ENCODE results near the gene IL25.
"Not testable (repeated sequence)": the region's sequence is repeated elsewhere in the genome, so short reads cannot be mapped to it uniquely, and the experiment has no call there.

Gene IL25

GRCh38 chr14:23372509-23372908 lies at the start of gene IL25:
Gene IL25 (plus strand): TSS chr14:23372809.
- no peak for DNase-seq

GRCh38 chr14:23323838-23324454 lies 48.7 kb upstream of the IL25 start:
- no peak for DNase-seq

GRCh38 chr14:23324455-23324846 lies 48.2 kb upstream of the IL25 start:
- DNase-seq = no peak

- DNase-seq = no peak
Observed at GRCh38 chr14:23324993-23325392, 47.6 kb upstream of the IL25 start.

- not testable (repeated sequence) for DNase-seq
Observed at GRCh38 chr14:23325746-23326145, 46.9 kb upstream of the IL25 start.

- no peak for DNase-seq
Observed at GRCh38 chr14:23326491-23327332, 45.9 kb upstream of the IL25 start.

- peak; percentile 78 for DNase-seq
Observed at GRCh38 chr14:23327947-23328744, 44.5 kb upstream of the IL25 start.

- DNase-seq = no peak
Observed at GRCh38 chr14:23335623-23336022, 37.0 kb upstream of the IL25 start.

DNA sequence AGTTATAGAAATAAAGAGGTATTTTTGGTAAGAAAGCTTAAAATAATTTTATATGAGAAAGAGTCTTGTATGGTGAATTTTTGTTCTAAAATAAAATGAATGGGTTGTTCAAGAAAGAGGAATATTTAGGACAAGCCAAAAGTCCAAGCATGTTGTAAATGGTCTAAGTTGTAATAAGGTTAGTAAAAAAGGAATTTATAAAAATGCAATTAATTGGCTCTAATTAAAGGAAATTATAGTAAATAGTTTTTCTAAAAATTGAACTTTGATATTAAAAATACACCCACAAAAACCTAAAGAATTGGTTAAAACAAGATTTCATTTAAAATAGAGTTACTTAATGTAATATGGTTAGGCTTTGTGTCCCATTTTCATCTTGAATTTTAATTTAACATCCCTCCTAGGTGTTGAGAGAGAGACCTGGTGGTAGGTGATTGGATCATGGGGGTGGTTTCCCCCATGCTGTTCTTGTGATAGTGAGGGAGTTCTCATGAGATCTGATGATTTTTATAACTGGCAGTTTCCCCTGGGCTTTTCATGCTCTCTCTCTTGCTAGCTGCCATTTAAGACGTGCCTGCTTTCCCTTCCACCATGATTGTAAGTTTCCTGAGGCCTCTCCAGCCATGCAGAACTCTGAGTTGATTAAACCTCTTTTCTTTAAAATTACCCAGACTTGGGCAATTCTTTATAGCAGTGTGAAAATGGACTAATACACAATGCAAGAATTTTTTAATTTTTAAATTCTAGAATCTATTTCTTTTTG lies 32.9 kb upstream of the IL25 start:
- no peak for DNase-seq

GRCh38 chr14:23344481-23344880 lies 28.1 kb upstream of the IL25 start:
- DNase-seq = no peak

DNA sequence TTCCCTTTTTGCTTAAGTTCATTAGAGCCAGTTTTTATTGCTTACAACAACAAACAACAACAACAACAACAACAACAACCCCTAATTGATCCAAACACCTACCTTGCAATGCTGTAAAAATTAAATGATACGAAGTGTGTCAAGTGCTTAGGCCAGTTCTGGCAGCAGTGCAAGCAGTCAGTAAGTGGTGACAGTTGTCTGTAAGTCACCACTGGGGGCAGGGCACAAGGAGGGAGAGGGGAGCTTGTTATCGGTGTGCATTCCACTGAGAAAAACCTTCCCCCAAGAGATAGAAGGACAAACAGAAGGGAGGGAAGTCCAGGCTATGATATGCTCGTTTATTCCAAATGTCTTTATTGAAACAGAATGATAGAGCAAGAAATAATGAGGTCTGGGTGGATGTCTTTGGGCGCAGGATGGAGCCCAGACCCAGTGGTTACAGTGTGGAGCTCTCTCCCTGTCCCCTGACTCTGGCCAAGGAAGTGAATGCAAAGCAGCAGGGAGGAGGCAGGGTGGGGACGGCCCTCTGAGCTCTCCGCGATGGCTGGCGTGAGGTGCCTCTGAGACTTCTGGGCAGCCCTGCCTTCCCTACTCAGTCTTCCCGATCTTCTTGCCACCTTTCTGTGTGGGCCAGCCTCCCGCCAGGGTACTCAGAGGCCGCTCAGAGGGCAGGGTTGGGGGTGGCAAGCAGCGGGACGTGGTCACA lies 26.5 kb upstream of the IL25 start:
- no peak for DNase-seq

GRCh38 chr14:23346693-23347405 lies 25.8 kb upstream of the IL25 start:
- DNase-seq = no peak

DNA sequence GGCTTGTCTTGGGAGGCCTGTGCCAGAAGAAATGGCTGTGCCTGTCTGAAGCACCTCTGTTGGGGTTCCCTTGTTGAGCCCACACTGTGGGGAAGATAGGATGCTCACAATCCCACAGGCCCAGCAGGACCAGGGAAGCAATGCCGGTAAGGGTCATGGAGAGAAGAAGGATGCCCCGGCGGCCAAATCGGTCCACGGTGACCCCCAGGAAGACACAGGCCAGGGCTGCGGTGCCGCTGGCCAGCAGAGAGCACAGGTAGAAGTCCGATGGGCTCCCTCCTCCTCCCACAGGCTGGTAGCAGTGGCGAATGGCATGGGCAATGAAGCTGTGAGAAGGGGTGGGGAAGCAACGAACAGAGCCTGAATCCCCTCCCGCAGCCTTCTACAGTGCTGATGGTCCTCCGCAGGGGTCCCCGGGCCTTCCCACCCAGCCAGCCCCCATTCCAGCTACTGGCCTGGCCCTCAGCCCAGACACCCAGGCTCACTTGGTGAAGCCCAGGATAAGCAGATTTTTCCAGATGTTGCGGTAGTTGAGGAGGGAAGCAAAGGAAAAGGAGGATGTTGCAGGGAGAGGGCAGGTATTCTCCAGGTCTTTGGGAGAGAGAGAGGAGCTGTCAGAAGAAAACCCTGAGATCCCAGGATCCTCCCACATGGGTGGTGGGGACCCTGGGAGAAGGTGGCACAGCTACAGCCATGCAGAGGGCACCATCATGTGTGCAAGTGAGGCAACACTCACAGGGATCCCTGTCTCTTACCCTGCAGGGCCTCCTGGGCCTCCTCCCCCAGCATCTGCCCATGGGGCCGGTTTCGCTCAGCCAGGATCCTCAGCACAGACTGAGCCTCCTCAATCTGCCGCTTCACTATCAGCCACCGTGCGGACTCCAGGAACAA lies 25.0 kb upstream of the IL25 start:
- no peak for DNase-seq

GRCh38 chr14:23348297-23348655 lies 24.3 kb upstream of the IL25 start:
- DNase-seq = no peak

DNA sequence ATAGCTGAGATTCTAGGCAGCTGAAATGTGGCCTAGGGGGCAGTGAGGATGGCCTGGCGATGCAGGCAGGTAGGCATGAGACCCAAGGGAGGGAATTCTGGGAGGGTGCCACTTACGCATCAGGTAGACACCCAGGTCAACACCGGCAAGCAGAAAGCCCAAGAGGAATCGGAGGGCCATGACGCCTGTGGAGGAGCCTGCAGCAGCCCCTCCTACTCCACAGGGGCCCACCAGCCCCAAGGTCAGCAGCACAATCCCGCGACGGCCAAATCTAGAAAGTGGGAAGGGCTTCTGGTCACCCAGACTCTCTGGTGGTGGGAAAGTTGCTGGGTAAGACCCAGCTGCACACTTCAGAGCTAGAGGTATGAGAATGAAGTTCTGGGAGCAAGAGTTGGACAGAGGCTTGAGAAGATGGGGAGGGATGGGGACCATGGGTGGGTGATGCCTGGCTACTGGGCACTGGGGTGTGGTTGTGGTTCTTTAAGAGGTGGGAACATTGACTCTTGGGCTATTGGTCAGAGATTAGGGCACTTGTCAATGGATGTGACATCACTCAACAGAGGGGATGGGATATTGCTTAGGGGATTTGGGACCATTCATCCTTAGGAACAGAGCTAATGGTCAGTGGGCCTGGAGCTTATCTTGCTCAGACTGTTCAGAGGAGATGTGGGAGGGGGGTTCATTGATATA lies 23.3 kb upstream of the IL25 start:
- DNase-seq = no peak

DNA sequence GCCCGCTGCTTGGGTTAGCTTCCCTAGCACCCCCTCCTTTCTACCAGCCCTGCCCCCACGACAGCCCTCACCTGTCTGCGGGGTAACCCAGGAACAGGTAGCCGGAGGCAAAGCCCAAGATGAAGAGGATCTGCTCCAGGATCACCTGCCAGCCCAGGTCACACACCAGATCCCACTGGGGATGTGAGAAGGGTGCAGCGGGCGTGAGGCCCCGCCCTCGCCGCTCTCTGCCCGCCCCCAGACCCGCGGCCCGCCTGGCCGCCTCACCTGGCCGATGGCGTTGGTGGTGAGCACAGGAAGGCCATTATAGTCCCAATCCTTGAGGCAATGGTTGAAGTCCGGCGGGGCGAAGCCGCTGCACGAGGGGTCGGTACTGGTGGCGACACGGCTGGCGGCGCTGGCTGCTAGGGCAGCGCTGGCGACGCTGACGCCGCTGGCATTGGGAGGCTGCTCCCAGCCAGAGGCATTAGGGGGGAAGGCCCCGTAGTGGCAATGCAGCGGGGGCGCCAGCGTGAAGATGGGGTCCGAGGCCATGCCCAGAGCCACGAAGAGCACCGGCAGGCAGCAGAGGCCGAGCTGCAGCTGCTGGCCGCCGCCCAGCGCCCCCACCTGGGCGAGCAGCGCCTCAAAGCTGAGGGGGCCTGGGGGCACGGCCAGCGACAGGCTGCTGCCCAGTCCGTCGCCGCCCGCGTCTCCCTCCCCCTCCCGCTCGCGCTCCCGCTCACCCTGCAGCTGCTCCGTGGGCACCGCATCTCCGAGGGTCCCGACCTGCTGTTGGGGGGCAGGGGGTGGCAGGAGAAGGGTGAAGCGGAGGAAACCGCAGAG lies 20.7 kb upstream of the IL25 start:
- no peak for DNase-seq

DNA sequence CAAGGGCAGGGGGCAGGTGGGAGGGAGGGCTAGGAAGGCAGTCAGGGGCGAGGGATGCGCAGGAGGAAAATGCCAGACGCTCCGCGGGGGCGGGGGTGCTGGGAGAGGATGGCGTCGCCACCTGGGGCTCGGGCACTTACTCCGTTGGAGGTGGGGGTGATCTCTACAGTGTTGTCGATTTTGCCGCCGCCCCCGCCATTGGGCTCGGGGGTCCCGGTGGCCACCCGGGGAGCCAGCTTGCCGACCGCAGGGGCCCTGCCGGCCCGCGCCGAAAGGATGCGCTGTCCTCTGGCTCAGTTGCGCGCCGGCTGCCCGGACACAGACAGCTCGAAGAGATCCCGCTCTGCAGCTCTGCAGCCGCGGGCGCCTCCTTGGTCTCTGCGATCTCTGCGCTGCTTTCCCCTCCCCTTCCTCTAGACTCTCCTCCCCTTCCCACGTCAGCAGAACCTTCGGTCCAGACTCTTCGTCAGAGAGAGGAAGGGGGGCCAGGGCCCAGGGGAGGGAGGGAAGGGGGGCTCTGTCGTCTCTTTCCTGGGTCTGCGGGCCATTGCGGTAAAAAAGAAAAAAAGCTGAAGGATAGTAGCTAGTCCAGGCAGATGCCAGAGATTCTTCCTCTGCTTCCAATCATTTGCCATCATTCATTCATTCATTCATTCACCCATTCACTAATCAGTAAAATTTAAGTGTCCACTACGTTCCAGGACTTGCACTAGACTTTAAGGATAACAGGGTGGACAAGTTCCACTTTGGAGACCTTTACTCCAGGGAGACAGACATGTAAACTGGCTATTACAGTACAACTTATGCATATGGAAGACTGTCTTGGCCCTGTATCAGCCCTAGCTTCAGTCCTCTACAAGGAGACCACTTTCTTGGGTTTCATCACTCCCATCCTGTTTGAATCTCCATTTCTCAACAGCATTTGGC lies 19.8 kb upstream of the IL25 start, which contains the start of gene SLC22A17:
SLC22A17 (minus strand) TSS at position 382 of the 927 bp plus-strand sequence.
- DNase-seq = peak; percentile 39

- DNase-seq = no peak
Observed at GRCh38 chr14:23353433-23353780, 19.2 kb upstream of the IL25 start.
